GM23338 (cell line): ENCODE measurements around the gene RGP1. TPM values are rescaled to one million over a fixed set of nuclear protein-coding genes. Genes with fewer than 3 reads are reported as not detected.

Source experiments
- ATAC-seq: fragments of 200-7000 bp; cut with Tn5 transposase; 3 replicates; pipeline ENCODE4 v1.9.1; 2020
- DNase-seq: peaks from one replicate; pipeline ENCODE4 v3.0.0-alpha.2; 2015; ENCODE audit warnings: low spot score
- H2AFZ ChIP-seq: fragments of 200-600 bp; sonication (generic); 2 replicates; pipeline ENCODE4 v1.8.0; 2016; ENCODE audit warnings: antibody characterized with exemption, mild to moderate bottlenecking, moderate library complexity
- H3F3A ChIP-seq: fragments of 200-600 bp; sonication (generic); replicated peaks from 2 replicates; pipeline ENCODE4 v1.8.0; 2017; ENCODE audit warnings: antibody characterized with exemption, mixed run types, low read depth
- H3K27ac ChIP-seq: fragments of 200-600 bp; sonication (generic); 2 replicates; pipeline ENCODE4 v1.6.1; 2016; ENCODE audit warnings: low read depth
- H3K27me3 ChIP-seq: fragments of 200-600 bp; sonication (generic); 2 replicates; pipeline ENCODE4 v1.8.0; 2016; ENCODE audit warnings: mild to moderate bottlenecking, mixed run types, moderate library complexity; ENCODE audit not compliant: insufficient read depth
- H3K36me3 ChIP-seq: fragments of 200-600 bp; sonication (generic); 2 replicates; pipeline ENCODE4 v1.8.0; 2016; ENCODE audit warnings: mild to moderate bottlenecking; ENCODE audit not compliant: insufficient read depth
- H3K4me1 ChIP-seq: fragments of 200-600 bp; sonication (generic); 2 replicates; pipeline ENCODE4 v1.8.0; 2016; ENCODE audit warnings: mild to moderate bottlenecking, moderate library complexity; ENCODE audit not compliant: insufficient read depth
- H3K4me2 ChIP-seq: fragments of 200-600 bp; sonication (generic); 2 replicates; pipeline ENCODE4 v1.7.1; 2017; ENCODE audit warnings: mixed run types
- H3K4me3 ChIP-seq: fragments of 200-600 bp; sonication (generic); 2 replicates; pipeline ENCODE4 v1.6.1; 2016; ENCODE audit warnings: mixed run types
- H3K79me2 ChIP-seq: fragments of 200-600 bp; sonication (generic); replicated peaks from 2 replicates; pipeline ENCODE4 v1.8.0; 2017; ENCODE audit warnings: mild to moderate bottlenecking; ENCODE audit not compliant: insufficient read depth
- H3K9me2 ChIP-seq: fragments of 200-600 bp; sonication (generic); 2 replicates; pipeline ENCODE4 v1.8.0; 2017; ENCODE audit not compliant: insufficient read depth
- H4K20me1 ChIP-seq: fragments of 200-600 bp; sonication (generic); replicated peaks from 2 replicates; pipeline ENCODE4 v1.8.0; 2017; ENCODE audit warnings: mild to moderate bottlenecking; ENCODE audit not compliant: insufficient read depth
- H3K27ac Mint-ChIP-seq: 2 replicates; pipeline ENCODE4 v1.8.0; 2020; ENCODE audit warnings: inconsistent platforms, mild to moderate bottlenecking, moderate library complexity, mixed read lengths
- H3K27me3 Mint-ChIP-seq: 3 replicates; pipeline ENCODE4 v1.8.0; 2022; ENCODE audit warnings: low read depth, mild to moderate bottlenecking, moderate library complexity, mixed read lengths, inconsistent platforms; ENCODE audit not compliant: insufficient read depth, poor library complexity
- H3K36me3 Mint-ChIP-seq: 3 replicates; pipeline ENCODE4 v1.8.0; 2021; ENCODE audit warnings: low read depth, mild to moderate bottlenecking, inconsistent platforms, moderate library complexity, mixed read lengths
- H3K4me1 Mint-ChIP-seq: 3 replicates; pipeline ENCODE4 v1.8.0; 2020; ENCODE audit warnings: mild to moderate bottlenecking, inconsistent platforms, mixed read lengths
- H3K4me3 Mint-ChIP-seq: 3 replicates; pipeline ENCODE4 v1.8.0; 2021; ENCODE audit warnings: moderate library complexity, mild to moderate bottlenecking, inconsistent platforms, mixed read lengths
- H3K9me3 Mint-ChIP-seq: 3 replicates; pipeline ENCODE4 v1.8.0; 2020; ENCODE audit warnings: moderate library complexity, mild to moderate bottlenecking, inconsistent platforms, mixed read lengths
- EZH2 ChIP-seq: fragments of 200-600 bp; sonication (generic); IDR thresholded peaks from one replicate; pipeline ENCODE4 v1.8.0; 2017; ENCODE audit warnings: antibody characterized with exemption, mild to moderate bottlenecking, low read depth; ENCODE audit not compliant: unreplicated experiment
- EZH2phosphoT487 ChIP-seq: fragments of 200-600 bp; sonication (generic); IDR thresholded peaks from one replicate; pipeline ENCODE4 v1.8.1; 2018; ENCODE audit warnings: antibody characterized with exemption; ENCODE audit not compliant: unreplicated experiment
- NANOG ChIP-seq: IDR thresholded peaks from 2 replicates; pipeline ENCODE4 v1.6.1; 2016; ENCODE audit warnings: antibody characterized with exemption, borderline replicate concordance
- STAT1 ChIP-seq: IDR thresholded peaks from one replicate; pipeline ENCODE4 v1.6.1; 2016; ENCODE audit warnings: antibody characterized with exemption; ENCODE audit not compliant: unreplicated experiment
- polyA plus RNA-seq: library from polyadenylated mRNA; unstranded; fragments of >200 nt; fragmentation: Nextera tagmentation; extraction: Ambion mirVana; gene quantifications from 2 replicates; pipeline ENCODE4 v1.2.1, GENCODE V29; 2016
- total RNA-seq: library from RNA; depleted of rRNA; stranded (reverse); fragments of >200 nt; shearing (Covaris generic); gene quantifications from 2 replicates; pipeline ENCODE4 v1.2.3, GENCODE V29; 2014
- TF ChIP-seq, protein P1 (sequence below): IDR thresholded peaks from 2 replicates; pipeline ENCODE4 v1.6.1; 2016; ENCODE audit warnings: antibody characterized with exemption
- TF ChIP-seq, protein P2 (sequence below): fragments of 250-450 bp; sonication (Bioruptor Pico); IDR thresholded peaks from 2 replicates; pipeline ENCODE4 v1.5.0; 2020; ENCODE audit warnings: mild to moderate bottlenecking, moderate library complexity

The RGP1 gene
- total and polyA plus RNA-seq, 2 experiments from 2014 or later = 2.8 to 16.0 TPM

DNA sequence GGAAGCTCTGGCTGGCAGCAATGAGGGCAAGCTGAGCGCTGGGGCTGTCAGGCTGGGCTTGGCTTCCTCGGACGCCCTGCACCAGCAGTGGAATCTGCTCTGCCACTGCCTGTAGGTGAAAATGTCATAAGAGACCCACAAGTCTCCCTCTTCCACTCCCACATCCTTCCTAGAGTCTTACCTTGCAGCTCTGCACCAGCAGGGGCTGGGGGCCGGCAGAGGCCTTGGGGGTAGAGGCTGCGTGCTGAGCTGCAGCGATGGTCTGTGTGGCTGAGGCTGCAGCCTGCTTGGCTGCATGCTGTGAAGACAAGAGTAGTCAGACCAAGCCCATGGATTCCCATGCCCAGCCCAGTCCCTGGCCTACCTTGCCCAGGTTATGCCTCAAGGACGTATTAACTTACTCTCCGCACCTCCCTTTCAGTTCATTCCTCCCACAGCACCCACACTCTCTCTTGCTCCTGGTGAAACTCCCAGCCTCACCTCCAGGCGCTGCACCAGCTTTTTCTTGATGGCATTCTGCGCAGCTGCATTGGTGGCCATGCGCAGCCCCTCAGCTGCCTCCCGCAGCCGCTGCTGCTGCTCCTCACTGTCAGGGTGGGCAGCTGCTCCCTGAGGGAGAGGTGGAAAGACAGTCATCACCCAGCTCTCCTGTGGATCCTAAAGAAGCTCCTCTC is 34.4 kb upstream of the RGP1 start:
- Mint-ChIP-seq H3K36me3 (peaks cover 80% of the 10 kb centered on the region), H3K27me3 (peaks cover 6% of the 10 kb centered on the region), H3K4me3 (no peak overlapping the region), H3K4me1 (peaks cover 4% of the 10 kb centered on the region; the same call in 2 of the 3 replicates), H3K27ac (peak overlapping the region; percentile 82), H3K9me3 (no peaks in the 10 kb centered on the region)
- Histone ChIP-seq H3K4me3 (no peak overlapping the region), H3K36me3 (peaks cover 54% of the 10 kb centered on the region), H3K27ac (no peak overlapping the region), H3F3A (0 out of 2 replicates have a peak, but pooled peaks cover 3% of the 10 kb centered on the region), H4K20me1 (peaks cover 6% of the 10 kb centered on the region), H3K27me3 (no peaks in the 10 kb centered on the region), H3K9me2 (no peaks in the 10 kb centered on the region), H3K4me1 (no peaks in the 10 kb centered on the region), H2AFZ (no peak overlapping the region), H3K79me2 (no peaks in the 10 kb centered on the region), H3K4me2 (no peak overlapping the region)
- TF ChIP-seq, protein P1, sequence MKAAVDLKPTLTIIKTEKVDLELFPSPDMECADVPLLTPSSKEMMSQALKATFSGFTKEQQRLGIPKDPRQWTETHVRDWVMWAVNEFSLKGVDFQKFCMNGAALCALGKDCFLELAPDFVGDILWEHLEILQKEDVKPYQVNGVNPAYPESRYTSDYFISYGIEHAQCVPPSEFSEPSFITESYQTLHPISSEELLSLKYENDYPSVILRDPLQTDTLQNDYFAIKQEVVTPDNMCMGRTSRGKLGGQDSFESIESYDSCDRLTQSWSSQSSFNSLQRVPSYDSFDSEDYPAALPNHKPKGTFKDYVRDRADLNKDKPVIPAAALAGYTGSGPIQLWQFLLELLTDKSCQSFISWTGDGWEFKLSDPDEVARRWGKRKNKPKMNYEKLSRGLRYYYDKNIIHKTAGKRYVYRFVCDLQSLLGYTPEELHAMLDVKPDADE = no peak
- no peak for TF ChIP-seq EZH2
- TF ChIP-seq, protein P2, sequence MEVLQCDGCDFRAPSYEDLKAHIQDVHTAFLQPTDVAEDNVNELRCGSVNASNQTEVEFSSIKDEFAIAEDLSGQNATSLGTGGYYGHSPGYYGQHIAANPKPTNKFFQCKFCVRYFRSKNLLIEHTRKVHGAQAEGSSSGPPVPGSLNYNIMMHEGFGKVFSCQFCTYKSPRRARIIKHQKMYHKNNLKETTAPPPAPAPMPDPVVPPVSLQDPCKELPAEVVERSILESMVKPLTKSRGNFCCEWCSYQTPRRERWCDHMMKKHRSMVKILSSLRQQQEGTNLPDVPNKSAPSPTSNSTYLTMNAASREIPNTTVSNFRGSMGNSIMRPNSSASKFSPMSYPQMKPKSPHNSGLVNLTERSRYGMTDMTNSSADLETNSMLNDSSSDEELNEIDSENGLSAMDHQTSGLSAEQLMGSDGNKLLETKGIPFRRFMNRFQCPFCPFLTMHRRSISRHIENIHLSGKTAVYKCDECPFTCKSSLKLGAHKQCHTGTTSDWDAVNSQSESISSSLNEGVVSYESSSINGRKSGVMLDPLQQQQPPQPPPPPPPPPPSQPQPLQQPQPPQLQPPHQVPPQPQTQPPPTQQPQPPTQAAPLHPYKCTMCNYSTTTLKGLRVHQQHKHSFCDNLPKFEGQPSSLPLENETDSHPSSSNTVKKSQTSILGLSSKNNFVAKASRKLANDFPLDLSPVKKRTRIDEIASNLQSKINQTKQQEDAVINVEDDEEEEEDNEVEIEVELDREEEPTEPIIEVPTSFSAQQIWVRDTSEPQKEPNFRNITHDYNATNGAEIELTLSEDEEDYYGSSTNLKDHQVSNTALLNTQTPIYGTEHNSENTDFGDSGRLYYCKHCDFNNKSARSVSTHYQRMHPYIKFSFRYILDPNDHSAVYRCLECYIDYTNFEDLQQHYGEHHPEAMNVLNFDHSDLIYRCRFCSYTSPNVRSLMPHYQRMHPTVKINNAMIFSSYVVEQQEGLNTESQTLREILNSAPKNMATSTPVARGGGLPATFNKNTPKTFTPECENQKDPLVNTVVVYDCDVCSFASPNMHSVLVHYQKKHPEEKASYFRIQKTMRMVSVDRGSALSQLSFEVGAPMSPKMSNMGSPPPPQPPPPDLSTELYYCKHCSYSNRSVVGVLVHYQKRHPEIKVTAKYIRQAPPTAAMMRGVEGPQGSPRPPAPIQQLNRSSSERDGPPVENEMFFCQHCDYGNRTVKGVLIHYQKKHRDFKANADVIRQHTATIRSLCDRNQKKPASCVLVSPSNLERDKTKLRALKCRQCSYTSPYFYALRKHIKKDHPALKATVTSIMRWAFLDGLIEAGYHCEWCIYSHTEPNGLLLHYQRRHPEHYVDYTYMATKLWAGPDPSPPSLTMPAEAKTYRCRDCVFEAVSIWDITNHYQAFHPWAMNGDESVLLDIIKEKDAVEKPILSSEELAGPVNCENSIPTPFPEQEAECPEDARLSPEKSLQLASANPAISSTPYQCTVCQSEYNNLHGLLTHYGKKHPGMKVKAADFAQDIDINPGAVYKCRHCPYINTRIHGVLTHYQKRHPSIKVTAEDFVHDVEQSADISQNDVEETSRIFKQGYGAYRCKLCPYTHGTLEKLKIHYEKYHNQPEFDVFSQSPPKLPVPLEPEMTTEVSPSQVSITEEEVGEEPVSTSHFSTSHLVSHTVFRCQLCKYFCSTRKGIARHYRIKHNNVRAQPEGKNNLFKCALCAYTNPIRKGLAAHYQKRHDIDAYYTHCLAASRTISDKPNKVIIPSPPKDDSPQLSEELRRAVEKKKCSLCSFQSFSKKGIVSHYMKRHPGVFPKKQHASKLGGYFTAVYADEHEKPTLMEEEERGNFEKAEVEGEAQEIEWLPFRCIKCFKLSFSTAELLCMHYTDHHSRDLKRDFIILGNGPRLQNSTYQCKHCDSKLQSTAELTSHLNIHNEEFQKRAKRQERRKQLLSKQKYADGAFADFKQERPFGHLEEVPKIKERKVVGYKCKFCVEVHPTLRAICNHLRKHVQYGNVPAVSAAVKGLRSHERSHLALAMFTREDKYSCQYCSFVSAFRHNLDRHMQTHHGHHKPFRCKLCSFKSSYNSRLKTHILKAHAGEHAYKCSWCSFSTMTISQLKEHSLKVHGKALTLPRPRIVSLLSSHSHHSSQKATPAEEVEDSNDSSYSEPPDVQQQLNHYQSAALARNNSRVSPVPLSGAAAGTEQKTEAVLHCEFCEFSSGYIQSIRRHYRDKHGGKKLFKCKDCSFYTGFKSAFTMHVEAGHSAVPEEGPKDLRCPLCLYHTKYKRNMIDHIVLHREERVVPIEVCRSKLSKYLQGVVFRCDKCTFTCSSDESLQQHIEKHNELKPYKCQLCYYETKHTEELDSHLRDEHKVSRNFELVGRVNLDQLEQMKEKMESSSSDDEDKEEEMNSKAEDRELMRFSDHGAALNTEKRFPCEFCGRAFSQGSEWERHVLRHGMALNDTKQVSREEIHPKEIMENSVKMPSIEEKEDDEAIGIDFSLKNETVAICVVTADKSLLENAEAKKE (CRISPR knock-in tag) = no peak
- TF ChIP-seq NANOG = no peak
- TF ChIP-seq EZH2phosphoT487 = no peak
- TF ChIP-seq STAT1 = no peak
- no peak for DNase-seq
- no peak for ATAC-seq
